Stimulated activated effector memory CD8-positive, alpha-beta T cell treated with anti-CD3 and anti-CD28 coated beads, Interleukin-12 subunit alpha, Interleukin-12 subunit beta, amount 100 ng/mL, for 72 hours (primary cell): ENCODE measurements around the gene SLC17A6.

Experiments
- ATAC-seq: fragments of 150-1000 bp; cut with Tn5 transposase; 2 replicates; pipeline ENCODE4 v1.10.0; 2021
- DNase-seq, 2 donors: peaks; one replicate each; pipeline ENCODE4 v3.0.0; 2021 to 2022; ENCODE audit warnings: low spot score in 2 of 2
- H3K27ac Mint-ChIP-seq: one replicate; pipeline ENCODE4 v1.8.0; 2022; ENCODE audit warnings: mild to moderate bottlenecking, mixed read lengths
- H3K36me3 Mint-ChIP-seq: one replicate; pipeline ENCODE4 v1.8.0; 2022; ENCODE audit warnings: mild to moderate bottlenecking, mixed read lengths
- H3K4me1 Mint-ChIP-seq: one replicate; pipeline ENCODE4 v1.8.0; 2022; ENCODE audit warnings: mixed read lengths
- H3K4me3 Mint-ChIP-seq: one replicate; pipeline ENCODE4 v1.8.0; 2022; ENCODE audit warnings: mild to moderate bottlenecking, mixed read lengths
- H3K9me3 Mint-ChIP-seq: one replicate; pipeline ENCODE4 v1.8.0; 2022; ENCODE audit warnings: mixed read lengths

Gene SLC17A6

DNA sequence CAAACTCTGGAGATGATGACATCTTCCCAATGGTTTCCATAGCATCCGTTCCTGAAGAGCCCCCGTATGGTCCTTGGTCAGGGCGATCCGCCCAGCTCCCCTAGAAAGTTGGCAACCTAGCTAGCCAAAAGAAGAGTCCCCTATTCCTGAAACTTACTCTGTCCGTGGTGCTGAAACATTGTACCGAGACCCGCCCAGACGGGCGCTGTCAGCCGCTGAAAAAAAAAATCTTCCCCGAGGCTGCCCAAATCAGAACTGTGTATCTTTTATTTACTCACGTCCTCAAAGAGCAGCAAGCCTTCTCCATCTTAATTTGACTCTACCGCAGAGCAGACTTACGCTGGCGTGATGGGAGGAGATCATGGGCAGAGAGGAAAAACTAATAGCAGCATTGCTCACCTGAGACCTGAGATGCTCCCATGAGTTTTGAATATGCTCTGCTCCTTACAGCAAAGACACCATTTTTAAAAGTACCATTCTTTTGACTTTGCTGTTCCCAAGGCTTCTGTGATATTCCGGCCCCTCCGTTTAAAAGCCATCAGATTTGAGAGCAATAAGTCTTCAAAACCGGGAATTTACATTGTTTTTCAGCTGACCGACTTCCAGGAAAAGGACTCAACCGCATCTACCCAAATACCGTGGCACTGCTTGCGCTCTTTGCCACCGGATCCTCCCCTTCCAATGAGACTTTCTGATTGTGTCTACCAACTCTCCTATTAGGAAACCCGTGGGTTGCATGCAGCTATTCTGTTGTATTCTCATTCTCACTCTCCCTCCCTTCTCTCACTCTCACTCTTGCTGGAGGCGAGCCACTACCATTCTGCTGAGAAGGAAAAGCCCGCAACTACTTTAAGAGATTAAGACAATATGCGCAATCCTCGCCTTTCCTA, at the start of gene SLC17A6:
Gene SLC17A6 (plus strand): TSS at position 786 of the 890 bp plus-strand sequence. CDS start 153 bp downstream, outside the sequence.
- H3K9me3 Mint-ChIP-seq: peaks cover 6% of the 10 kb centered on the region
- H3K36me3 Mint-ChIP-seq: no peaks in the 10 kb centered on the region
- DNase-seq (no peak), ATAC-seq (no peak)
- no peak within 1 kb of the TSS for H3K27ac Mint-ChIP-seq
- peaks cover 20% of the 10 kb centered on the region for H3K4me1 Mint-ChIP-seq
- no peak within 1 kb of the TSS for H3K4me3 Mint-ChIP-seq

DNA sequence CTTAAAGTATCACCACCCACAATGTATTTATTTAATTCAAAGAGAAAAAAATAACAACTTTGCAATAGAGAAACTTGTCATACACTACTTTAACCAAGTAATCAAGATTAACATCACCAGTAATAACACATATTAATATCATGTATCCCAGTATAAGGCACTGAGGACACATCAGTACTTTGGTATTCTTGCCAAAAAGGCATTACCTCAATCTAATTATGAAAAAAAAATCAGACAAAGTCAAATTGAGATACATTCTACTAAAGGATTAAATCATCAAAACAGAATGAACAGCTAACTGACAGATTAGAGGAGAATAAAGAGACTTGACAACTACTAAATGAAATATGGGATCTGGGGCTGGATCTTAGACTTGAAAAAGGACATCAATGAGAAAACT, 35.8 kb upstream of the SLC17A6 start:
- DNase-seq: no peak
- no peak for ATAC-seq
- Mint-ChIP-seq H3K36me3 (no peaks in the 10 kb centered on the region), H3K4me1 (no peaks in the 10 kb centered on the region), H3K9me3 (no peaks in the 10 kb centered on the region), H3K27ac (no peak overlapping the region), H3K4me3 (no peak overlapping the region)

DNA sequence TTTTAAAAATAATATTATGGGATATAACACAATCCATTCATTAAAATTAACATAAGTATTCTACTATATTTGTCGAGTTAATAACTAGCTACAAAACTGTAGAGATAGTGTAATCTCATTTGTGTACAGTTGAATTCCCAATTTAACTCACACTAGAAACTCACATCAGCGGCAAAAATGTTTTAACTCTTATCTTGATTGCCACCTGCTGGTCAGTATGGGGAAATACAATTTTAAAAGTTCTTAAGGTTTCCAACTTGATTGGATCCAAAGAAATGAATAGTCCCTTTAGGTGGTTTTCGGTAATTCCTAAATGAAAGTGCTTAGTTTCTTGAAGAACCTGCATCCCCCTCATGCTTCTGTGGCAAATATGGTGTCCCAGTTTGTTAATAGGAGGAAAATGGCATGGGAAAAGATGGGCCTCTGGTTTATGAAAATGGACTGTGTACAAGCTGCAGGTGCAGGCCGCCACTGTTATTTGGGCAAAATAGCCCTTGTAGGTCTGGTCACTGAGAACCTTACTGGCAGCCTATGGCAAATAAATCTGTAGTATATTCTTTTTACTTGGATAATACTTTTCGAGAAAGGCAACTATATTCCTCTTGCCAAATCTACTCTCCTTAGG, 33.7 kb upstream of the SLC17A6 start:
- H3K36me3 Mint-ChIP-seq: no peaks in the 10 kb centered on the region
- no peaks in the 10 kb centered on the region for H3K4me1 Mint-ChIP-seq
- no peak overlapping the region for H3K27ac Mint-ChIP-seq
- ATAC-seq (no peak), DNase-seq (no peak)
- no peaks in the 10 kb centered on the region for H3K9me3 Mint-ChIP-seq
- no peak overlapping the region for H3K4me3 Mint-ChIP-seq

DNA sequence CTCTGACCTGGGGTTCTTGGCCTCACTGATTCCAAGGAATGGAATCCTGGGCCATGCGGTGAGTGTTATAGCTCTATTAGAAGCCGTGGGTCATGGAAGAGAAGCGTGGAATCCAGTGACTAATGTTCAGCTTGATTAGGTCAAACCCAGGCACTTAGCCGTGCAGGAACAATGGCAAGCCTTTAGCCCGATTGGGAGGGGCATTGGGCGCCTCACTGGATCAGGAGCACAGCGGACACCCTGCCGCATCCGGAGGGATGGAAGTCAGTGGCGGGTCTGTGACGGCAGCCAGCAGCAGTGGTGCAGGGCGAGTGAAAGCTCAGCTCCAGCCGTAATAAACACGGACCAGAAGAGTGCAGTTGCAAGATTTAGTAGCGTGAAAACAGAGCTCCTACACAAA, 20.5 kb upstream of the SLC17A6 start:
- H3K4me1 Mint-ChIP-seq: no peaks in the 10 kb centered on the region
- H3K36me3 Mint-ChIP-seq: no peaks in the 10 kb centered on the region
- no peak overlapping the region for H3K4me3 Mint-ChIP-seq
- H3K9me3 Mint-ChIP-seq: no peaks in the 10 kb centered on the region
- DNase-seq (no peak), ATAC-seq (no peak)
- no peak overlapping the region for H3K27ac Mint-ChIP-seq

DNA sequence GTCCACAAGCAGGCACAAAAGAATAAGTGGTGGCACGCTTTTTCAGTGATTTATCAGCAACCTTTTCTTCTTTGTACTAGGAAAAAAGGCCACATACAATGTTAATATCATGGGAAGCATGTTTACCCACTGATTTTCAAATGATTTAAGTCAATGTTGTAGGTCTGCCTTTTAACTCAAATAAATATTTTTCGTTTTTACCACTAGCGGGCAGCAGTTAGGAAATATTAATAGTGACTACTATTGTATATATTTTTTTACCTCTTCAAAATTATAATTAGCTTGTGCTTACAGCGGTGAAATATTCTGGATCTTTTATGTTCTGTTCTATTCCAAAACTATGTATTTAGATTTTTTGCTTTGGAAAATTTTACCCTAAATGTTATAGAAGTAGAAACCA, 6.4 kb upstream of the SLC17A6 start:
- Mint-ChIP-seq H3K4me3 (no peak overlapping the region), H3K4me1 (no peaks in the 10 kb centered on the region), H3K9me3 (no peaks in the 10 kb centered on the region), H3K36me3 (no peaks in the 10 kb centered on the region), H3K27ac (no peak overlapping the region)
- ATAC-seq: no peak
- DNase-seq: no peak

DNA sequence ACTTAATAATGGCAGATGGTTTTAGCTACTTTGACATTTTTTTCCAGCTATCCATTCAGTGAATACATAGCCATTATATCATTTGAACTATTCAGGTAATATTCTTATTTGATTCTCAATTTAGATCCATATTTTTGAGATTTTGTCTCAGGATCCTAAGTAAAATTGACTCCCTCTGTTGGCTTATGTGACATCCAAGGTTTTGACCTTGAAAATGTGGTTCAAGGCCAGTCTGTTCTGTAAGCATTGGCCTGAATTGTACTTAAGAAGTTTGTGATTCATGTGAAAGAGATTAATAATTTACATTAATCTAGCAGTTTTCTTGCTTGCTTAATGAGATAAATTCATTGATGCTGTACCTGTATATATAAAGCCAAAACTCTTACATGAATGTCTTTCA, 1.6 kb upstream of the SLC17A6 start:
- Mint-ChIP-seq H3K4me1 (peaks cover 15% of the 10 kb centered on the region), H3K27ac (no peak overlapping the region), H3K9me3 (peaks cover 6% of the 10 kb centered on the region), H3K36me3 (no peaks in the 10 kb centered on the region), H3K4me3 (no peak overlapping the region)
- DNase-seq: no peak
- no peak for ATAC-seq

DNA sequence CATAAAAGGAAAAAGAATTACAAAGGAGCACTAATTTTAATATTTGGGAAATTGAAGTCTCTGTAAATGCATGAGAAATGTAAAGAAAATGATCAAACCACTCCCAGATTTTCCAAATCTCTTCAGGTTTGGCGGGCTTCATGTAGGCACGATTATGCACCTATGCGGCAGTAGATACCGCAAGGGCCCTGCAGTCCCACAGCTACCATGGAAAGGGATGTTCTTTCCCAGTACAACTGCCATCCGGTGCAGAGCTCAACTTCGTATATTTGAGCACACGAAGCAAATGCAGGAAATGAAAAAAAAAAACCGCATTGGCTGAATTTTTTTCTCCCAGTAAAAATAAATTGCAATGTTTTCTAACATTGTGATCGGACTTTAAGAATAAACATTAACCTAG, 1.4 kb downstream of the SLC17A6 start:
- H3K36me3 Mint-ChIP-seq: no peaks in the 10 kb centered on the region
- H3K27ac Mint-ChIP-seq: no peak overlapping the region
- H3K9me3 Mint-ChIP-seq: peaks cover 6% of the 10 kb centered on the region
- peaks cover 20% of the 10 kb centered on the region for H3K4me1 Mint-ChIP-seq
- ATAC-seq (no peak), DNase-seq (no peak)
- H3K4me3 Mint-ChIP-seq: no peak overlapping the region

DNA sequence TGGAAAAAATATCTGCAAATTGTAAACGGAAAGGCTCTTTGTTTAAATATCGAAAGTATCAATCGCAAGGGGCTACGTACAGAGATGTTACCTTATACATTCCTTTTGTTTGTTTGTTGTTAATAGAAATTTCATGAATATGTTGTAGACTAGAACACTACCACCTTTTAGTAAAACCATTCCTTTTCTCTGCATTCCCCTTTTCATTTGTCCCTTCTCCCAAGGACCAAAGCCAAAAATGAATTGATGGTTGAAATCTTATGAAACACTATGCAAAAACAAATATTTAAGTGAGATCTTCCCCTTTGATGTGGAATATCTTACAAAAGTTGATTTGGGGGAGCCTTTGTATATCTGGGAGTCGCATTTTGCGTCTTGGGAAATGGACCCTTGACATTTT, 2.1 kb downstream of the SLC17A6 start:
- Mint-ChIP-seq H3K27ac (no peak overlapping the region), H3K4me3 (no peak overlapping the region), H3K4me1 (peaks cover 20% of the 10 kb centered on the region), H3K9me3 (peaks cover 6% of the 10 kb centered on the region), H3K36me3 (no peaks in the 10 kb centered on the region)
- DNase-seq (no peak), ATAC-seq (no peak)

DNA sequence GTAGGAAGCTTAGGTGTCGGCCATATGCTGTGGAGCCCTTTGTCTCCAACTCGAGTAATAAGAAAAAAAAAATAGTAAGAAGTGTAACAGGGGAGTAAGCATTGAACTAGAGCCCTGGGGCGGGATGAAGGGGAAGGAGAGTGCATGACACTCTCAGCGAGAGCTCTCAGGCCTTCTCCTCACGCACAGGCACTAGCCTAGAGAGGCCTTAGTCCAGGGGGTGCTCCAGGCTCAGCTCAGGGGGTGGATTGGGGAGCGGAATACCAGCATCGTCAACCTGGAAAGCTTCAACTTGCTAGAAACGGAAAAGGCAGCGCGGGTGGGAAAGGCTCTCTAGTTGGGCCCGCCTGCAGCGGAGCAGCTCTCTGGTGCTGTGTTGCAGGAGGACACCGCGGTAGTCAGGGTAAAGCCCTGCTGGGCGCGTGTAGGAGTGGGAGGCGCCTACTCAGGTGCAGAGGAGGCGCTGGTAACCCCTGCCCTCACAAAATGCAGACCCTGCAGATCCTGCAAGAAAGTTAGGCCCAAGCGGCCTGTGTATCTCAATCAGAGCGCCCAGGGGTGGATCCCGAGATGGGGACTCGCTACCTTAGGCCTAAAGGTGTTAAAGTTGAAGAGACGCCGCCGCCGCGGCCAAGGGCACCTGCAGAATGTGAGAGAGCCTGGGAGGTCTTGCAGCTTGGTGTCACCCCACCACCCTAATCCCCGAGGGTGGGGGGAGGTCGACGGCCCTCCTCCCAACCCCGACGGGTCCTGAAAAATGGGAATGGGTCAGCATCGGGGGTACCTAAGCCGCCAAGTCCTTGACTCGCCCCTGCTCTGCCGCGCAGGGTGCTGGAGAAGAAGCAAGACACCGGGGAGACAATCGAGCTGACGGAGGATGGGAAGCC, 2.8 kb downstream of the SLC17A6 start:
- no peak overlapping the region for H3K27ac Mint-ChIP-seq
- H3K9me3 Mint-ChIP-seq: peaks cover 6% of the 10 kb centered on the region
- H3K4me1 Mint-ChIP-seq: peaks cover 20% of the 10 kb centered on the region
- ATAC-seq: peak; percentile 19
- no peak overlapping the region for H3K4me3 Mint-ChIP-seq
- no peaks in the 10 kb centered on the region for H3K36me3 Mint-ChIP-seq
- DNase-seq: no peak

DNA sequence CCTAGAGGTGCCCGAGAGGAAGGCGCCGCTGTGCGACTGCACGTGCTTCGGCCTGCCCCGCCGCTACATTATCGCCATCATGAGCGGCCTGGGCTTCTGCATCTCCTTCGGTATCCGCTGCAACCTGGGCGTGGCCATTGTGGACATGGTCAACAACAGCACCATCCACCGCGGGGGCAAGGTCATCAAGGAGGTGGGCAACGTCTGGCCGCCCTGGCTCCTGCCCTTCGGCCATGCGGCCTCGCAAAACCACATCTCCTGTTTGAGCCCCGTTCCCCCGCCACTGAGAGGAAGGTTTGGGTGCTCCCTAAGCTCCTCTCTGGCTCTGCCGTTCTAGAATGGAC, 3.4 kb downstream of the SLC17A6 start:
- Mint-ChIP-seq H3K4me1 (peaks cover 20% of the 10 kb centered on the region), H3K36me3 (no peaks in the 10 kb centered on the region), H3K4me3 (no peak overlapping the region), H3K27ac (no peak overlapping the region), H3K9me3 (peaks cover 6% of the 10 kb centered on the region)
- DNase-seq (no peak), ATAC-seq (no peak)

DNA sequence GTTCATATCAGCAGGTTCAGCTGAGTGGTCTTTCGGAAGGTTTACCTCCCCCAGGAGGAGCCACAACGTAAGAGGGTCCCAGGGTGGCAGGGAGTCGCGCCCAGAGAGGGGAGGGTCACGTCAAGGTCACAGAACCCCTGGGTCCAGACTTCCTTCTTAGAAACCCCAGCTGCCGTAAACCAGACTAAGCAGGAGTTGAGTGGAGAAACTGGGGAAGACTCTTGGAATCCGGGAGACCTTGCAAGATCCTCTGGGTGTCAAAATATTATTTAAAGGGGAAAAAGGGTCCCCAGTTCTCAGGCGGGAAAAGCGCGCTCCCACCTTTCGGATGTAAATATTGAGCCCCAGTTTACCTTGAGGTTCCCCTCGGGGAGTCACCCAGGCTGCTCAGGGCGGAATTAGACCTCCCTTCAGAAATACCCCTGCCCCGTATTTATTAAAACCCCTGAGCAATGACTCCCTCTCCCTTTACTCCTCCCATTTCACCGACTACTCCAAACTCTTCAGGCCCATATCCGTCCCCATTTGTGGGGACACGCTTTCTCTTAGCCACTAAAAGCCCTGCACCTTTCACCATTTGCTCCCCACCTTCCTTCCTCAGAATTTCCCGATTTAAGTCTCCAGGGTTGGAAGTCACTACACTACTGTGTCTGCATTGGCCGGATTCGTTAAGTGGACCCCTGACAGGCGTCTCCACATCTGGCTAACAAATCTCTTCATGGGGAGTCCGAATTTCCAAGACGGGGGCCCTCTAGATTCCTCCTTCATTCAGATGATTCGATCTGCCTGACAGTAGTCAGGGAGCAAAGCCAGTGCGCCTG, 4.2 kb downstream of the SLC17A6 start:
- DNase-seq (no peak), ATAC-seq (no peak)
- Mint-ChIP-seq H3K4me3 (no peak overlapping the region), H3K27ac (no peak overlapping the region), H3K4me1 (peaks cover 20% of the 10 kb centered on the region), H3K36me3 (no peaks in the 10 kb centered on the region), H3K9me3 (peaks cover 6% of the 10 kb centered on the region)

DNA sequence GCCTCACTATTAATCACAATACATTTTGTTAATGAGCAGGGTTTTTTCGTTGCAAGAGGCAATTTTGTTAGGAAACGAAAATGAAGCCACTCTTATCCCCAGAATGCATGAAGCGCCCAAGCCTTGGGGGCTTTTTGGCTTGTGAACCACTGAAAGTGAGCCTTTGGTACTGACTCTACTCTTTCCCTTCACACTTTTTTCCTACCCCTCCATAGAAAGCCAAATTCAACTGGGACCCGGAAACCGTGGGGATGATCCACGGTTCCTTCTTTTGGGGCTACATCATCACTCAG, 4.8 kb downstream of the SLC17A6 start:
- Mint-ChIP-seq H3K9me3 (peaks cover 6% of the 10 kb centered on the region), H3K4me3 (no peak overlapping the region), H3K27ac (no peak overlapping the region), H3K36me3 (no peaks in the 10 kb centered on the region), H3K4me1 (peaks cover 18% of the 10 kb centered on the region)
- no peak for ATAC-seq
- DNase-seq: no peak

DNA sequence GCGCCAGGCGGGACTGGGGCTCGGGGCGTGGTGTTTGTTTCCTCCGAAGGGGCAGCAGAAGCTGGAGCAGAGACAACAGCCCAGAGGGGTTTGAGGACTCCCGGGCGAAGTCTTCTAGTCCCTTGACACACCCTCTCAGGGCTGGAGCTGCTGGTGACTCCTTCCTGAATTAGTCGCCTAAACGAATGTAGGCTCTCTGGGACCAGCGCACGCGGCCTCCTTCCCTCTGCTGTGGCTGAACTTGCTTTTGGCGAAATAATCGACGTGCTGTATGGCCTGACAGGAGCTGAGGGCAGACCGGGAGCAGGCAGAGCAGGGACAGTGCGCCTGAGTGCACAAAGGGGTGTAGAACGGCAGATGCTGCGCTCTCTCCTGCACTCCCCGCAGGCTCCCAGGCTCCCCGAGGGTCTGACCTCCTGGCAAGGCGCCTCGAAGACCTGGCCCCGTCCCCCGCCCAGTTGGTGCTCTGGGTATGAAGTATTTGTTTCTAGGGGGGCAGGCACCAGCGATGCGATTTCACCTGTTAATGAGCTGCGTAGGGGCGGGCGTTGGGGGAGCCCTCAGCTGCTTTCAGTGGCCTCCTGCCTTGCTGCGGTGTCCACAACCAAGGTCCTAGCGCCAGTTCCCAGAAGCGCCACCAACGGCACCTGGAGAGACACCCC, 5.3 kb downstream of the SLC17A6 start:
- DNase-seq (no peak), ATAC-seq (peak; percentile 37)
- Mint-ChIP-seq H3K27ac (no peak overlapping the region), H3K9me3 (peaks cover 4% of the 10 kb centered on the region), H3K4me3 (no peak overlapping the region), H3K36me3 (no peaks in the 10 kb centered on the region), H3K4me1 (peaks cover 13% of the 10 kb centered on the region)

DNA sequence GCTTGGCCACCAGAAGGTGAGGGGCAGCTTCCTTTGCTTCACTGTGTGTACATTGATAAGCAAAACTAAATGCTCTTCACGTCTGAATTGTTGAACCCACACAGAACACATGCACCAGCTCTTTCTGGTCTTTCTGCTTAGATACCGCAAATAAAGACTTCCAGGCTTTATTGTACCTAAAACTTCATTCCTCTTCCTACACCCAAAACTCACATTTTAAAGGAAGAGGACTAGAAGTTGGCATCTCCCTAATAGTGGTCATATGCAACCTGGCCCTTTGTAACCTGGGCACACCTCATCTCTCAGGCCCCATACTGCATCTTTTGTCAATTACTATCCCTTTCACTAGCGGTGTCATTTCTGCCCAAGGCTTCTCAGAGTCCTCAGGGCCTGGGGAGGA, 5.9 kb downstream of the SLC17A6 start:
- DNase-seq: no peak
- H3K4me1 Mint-ChIP-seq: peaks cover 13% of the 10 kb centered on the region
- ATAC-seq: no peak
- peaks cover 4% of the 10 kb centered on the region for H3K9me3 Mint-ChIP-seq
- H3K27ac Mint-ChIP-seq: no peak overlapping the region
- no peaks in the 10 kb centered on the region for H3K36me3 Mint-ChIP-seq
- H3K4me3 Mint-ChIP-seq: no peak overlapping the region
